ENCODE results near the gene SPOUT1. TPM values are rescaled to one million over a fixed set of nuclear protein-coding genes. Genes with fewer than 3 reads are reported as not detected.
"Not testable (repeated sequence)": the region's sequence is repeated elsewhere in the genome, so short reads cannot be mapped to it uniquely, and the experiment has no call there.

SPOUT1 gene
- total and polyA plus RNA-seq, 2 experiments from 2014 or later, result 24.2 to 52.1 TPM

DNA sequence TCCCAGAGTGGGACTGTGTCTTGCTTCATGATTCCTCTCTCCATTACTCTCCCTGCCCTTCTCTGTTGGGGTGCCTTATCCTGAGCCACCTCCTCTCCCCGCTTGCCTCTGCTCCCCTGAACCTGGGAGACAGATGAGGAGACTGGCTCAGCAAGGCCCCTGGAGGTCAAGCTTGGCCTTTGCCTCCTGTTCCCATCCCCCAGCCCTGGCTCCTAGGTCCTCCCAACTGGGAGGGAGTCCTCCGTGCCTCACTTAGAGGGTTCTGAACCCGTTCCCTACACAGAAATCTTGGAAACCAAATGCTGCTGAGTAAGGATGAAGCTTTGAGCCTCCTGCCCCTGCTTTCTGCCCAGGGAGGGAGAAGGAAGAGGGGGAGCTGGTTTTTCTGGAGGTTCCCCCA lies 21.1 kb downstream of the SPOUT1 start:
- H3K4me3 ChIP-seq, result no peak overlapping the region
- no peaks in the 10 kb centered on the region for H3K9me3 ChIP-seq (ENCODE audit: low read depth)
- no peak for TF ChIP-seq CTCF (IDR thresholded peaks at IDR 0.05; ENCODE audit: low read depth, low read length)
- no peak overlapping the region for H3K27ac ChIP-seq
- H3K36me3 ChIP-seq, result peaks cover 30% of the 10 kb centered on the region
- no peaks in the 10 kb centered on the region for H3K4me1 ChIP-seq (ENCODE audit: low read depth)
- DNase-seq (ENCODE audit: low read depth in 1 of 2, low spot score in 1 of 2), result no peak
- H3K27me3 ChIP-seq, result no peaks in the 10 kb centered on the region

- Histone ChIP-seq H3K9me3 (ENCODE audit: low read depth) (no peaks in the 10 kb centered on the region), H3K36me3 (peaks cover 30% of the 10 kb centered on the region), H3K27me3 (no peaks in the 10 kb centered on the region), H3K27ac (no peak overlapping the region), H3K4me1 (ENCODE audit: low read depth) (no peaks in the 10 kb centered on the region), H3K4me3 (no peak overlapping the region)
- DNase-seq (ENCODE audit: low read depth in 1 of 2, low spot score in 1 of 2), result no peak
- TF ChIP-seq CTCF (IDR thresholded peaks at IDR 0.05; ENCODE audit: low read depth, low read length), result no peak
Observed at GRCh38 chr9:128807827-128808226, 21.8 kb downstream of the SPOUT1 start.

GRCh38 chr9:128805661-128806060 lies 23.9 kb downstream of the SPOUT1 start:
- Histone ChIP-seq H3K27me3 (no peaks in the 10 kb centered on the region), H3K36me3 (peaks cover 35% of the 10 kb centered on the region), H3K4me1 (ENCODE audit: low read depth) (no peaks in the 10 kb centered on the region), H3K9me3 (ENCODE audit: low read depth) (no peaks in the 10 kb centered on the region), H3K27ac (no peak overlapping the region), H3K4me3 (no peak overlapping the region)
- TF ChIP-seq CTCF (IDR thresholded peaks at IDR 0.05; ENCODE audit: low read depth, low read length), result no peak
- no peak for DNase-seq (ENCODE audit: low read depth in 1 of 2, low spot score in 1 of 2)

GRCh38 chr9:128802482-128802881 lies 27.1 kb downstream of the SPOUT1 start:
- H3K27me3 ChIP-seq, result no peaks in the 10 kb centered on the region
- no peak for TF ChIP-seq CTCF (IDR thresholded peaks at IDR 0.05; ENCODE audit: low read depth, low read length)
- H3K9me3 ChIP-seq (ENCODE audit: low read depth), result no peaks in the 10 kb centered on the region
- H3K27ac ChIP-seq, result no peak overlapping the region
- H3K4me1 ChIP-seq (ENCODE audit: low read depth), result no peaks in the 10 kb centered on the region
- H3K4me3 ChIP-seq, result no peak overlapping the region
- peaks cover 44% of the 10 kb centered on the region for H3K36me3 ChIP-seq
- DNase-seq (ENCODE audit: low read depth in 1 of 2, low spot score in 1 of 2), result no peak

- DNase-seq (ENCODE audit: low read depth in 1 of 2, low spot score in 1 of 2), result no peak
- Histone ChIP-seq H3K27ac (no peak overlapping the region), H3K36me3 (peaks cover 36% of the 10 kb centered on the region), H3K9me3 (ENCODE audit: low read depth) (no peaks in the 10 kb centered on the region), H3K27me3 (no peaks in the 10 kb centered on the region), H3K4me1 (ENCODE audit: low read depth) (no peaks in the 10 kb centered on the region), H3K4me3 (no peak overlapping the region)
- no peak for TF ChIP-seq CTCF (IDR thresholded peaks at IDR 0.05; ENCODE audit: low read depth, low read length)
Observed at GRCh38 chr9:128800061-128800460, 29.5 kb downstream of the SPOUT1 start.

- no peak for TF ChIP-seq CTCF (IDR thresholded peaks at IDR 0.05; ENCODE audit: low read depth, low read length)
- peaks cover 30% of the 10 kb centered on the region for H3K36me3 ChIP-seq
- no peak for DNase-seq (ENCODE audit: low read depth in 1 of 2, low spot score in 1 of 2)
- no peaks in the 10 kb centered on the region for H3K27me3 ChIP-seq
- H3K4me1 ChIP-seq (ENCODE audit: low read depth), result no peaks in the 10 kb centered on the region
- H3K9me3 ChIP-seq (ENCODE audit: low read depth), result no peaks in the 10 kb centered on the region
- H3K4me3 ChIP-seq, result no peak overlapping the region
- no peak overlapping the region for H3K27ac ChIP-seq
Observed at GRCh38 chr9:128798896-128799295, 30.7 kb downstream of the SPOUT1 start.

GRCh38 chr9:128794961-128795360 lies 34.6 kb downstream of the SPOUT1 start:
- peaks cover 38% of the 10 kb centered on the region for H3K36me3 ChIP-seq

More at GRCh38 chr9:128794961-128795360, 34.6 kb downstream of the SPOUT1 start:
- not testable (repeated sequence) for H3K4me3 ChIP-seq; H3K27me3 ChIP-seq; H3K4me1 ChIP-seq (ENCODE audit: low read depth); H3K9me3 ChIP-seq (ENCODE audit: low read depth); H3K27ac ChIP-seq; DNase-seq (ENCODE audit: low read depth in 1 of 2, low spot score in 1 of 2)
